Measurements from ENCODE around the gene SEMA4A.

The SEMA4A gene

GRCh38 chr1:156134716-156135435, 18.5 kb upstream of the SEMA4A start:
- H3K4me3 ChIP-seq (ENCODE audit: low read length) = no peak overlapping the region
- no peak for TF ChIP-seq CTCF (conservative IDR thresholded peaks at IDR 0.05; ENCODE audit: low read depth, low read length)
- DNase-seq (ENCODE audit: low read depth) = no peak

DNA sequence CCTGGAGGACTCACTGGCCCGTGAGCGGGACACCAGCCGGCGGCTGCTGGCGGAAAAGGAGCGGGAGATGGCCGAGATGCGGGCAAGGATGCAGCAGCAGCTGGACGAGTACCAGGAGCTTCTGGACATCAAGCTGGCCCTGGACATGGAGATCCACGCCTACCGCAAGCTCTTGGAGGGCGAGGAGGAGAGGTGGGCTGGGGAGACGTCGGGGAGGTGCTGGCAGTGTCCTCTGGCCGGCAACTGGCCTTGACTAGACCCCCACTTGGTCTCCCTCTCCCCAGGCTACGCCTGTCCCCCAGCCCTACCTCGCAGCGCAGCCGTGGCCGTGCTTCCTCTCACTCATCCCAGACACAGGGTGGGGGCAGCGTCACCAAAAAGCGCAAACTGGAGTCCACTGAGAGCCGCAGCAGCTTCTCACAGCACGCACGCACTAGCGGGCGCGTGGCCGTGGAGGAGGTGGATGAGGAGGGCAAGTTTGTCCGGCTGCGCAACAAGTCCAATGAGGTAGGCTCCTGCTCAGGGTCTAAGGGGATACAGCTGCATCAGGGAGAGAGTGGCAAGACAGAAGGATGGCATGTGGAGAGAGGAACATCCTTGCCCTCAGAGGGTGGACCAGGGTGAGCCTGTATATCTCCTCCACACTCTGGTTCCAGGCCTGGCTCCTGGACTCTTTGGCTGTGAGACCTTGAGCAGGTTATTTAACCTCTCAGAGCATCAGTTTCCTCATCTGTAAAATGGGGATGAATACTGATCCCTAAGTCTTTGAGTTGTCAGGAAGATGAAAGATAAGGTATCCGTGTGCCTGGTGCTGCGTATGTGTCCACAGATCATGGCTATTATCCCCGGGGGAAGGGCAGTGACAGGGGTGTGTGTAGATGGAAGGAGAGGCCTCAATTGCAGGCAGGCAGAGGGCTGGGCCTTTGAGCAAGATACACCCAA, 17.2 kb upstream of the SEMA4A start:
- no peak for TF ChIP-seq CTCF (conservative IDR thresholded peaks at IDR 0.05; ENCODE audit: low read depth, low read length)
- no peak for DNase-seq (ENCODE audit: low read depth)
- H3K4me3 ChIP-seq (ENCODE audit: low read length) = no peak overlapping the region

DNA sequence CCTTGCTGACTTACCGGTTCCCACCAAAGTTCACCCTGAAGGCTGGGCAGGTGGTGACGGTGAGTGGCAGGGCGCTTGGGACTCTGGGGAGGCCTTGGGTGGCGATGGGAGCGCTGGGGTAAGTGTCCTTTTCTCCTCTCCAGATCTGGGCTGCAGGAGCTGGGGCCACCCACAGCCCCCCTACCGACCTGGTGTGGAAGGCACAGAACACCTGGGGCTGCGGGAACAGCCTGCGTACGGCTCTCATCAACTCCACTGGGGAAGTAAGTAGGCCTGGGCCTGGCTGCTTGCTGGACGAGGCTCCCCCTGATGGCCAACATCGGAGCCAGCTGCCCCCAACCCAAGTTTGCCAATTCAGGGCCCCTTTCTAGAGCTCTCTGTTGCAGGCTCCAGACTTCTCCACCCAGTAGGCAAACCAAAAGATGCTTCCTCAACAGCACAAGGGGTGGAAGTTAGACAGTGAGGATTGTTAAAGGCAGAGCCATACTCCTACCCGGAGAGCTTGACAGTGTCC, 16.4 kb upstream of the SEMA4A start:
- no peak for DNase-seq (ENCODE audit: low read depth)
- peak; percentile 28 for TF ChIP-seq CTCF (conservative IDR thresholded peaks at IDR 0.05; ENCODE audit: low read depth, low read length)
- H3K4me3 ChIP-seq (ENCODE audit: low read length) = no peak overlapping the region

DNA sequence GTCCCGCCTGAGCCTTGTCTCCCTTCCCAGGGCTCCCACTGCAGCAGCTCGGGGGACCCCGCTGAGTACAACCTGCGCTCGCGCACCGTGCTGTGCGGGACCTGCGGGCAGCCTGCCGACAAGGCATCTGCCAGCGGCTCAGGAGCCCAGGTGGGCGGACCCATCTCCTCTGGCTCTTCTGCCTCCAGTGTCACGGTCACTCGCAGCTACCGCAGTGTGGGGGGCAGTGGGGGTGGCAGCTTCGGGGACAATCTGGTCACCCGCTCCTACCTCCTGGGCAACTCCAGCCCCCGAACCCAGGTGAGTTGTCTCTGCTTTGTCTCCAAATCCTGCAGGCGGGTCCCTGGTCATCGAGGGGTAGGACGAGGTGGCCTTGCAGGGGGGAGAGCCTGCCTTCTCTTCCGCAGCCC, 14.9 kb upstream of the SEMA4A start:
- no peak for TF ChIP-seq CTCF (conservative IDR thresholded peaks at IDR 0.05; ENCODE audit: low read depth, low read length)
- DNase-seq (ENCODE audit: low read depth) = no peak
- no peak overlapping the region for H3K4me3 ChIP-seq (ENCODE audit: low read length)

GRCh38 chr1:156140879-156141707, 12.3 kb upstream of the SEMA4A start:
- no peak overlapping the region for H3K4me3 ChIP-seq (ENCODE audit: low read length)
- DNase-seq (ENCODE audit: low read depth) = no peak
- TF ChIP-seq CTCF (conservative IDR thresholded peaks at IDR 0.05; ENCODE audit: low read depth, low read length) = peak; percentile 88

DNA sequence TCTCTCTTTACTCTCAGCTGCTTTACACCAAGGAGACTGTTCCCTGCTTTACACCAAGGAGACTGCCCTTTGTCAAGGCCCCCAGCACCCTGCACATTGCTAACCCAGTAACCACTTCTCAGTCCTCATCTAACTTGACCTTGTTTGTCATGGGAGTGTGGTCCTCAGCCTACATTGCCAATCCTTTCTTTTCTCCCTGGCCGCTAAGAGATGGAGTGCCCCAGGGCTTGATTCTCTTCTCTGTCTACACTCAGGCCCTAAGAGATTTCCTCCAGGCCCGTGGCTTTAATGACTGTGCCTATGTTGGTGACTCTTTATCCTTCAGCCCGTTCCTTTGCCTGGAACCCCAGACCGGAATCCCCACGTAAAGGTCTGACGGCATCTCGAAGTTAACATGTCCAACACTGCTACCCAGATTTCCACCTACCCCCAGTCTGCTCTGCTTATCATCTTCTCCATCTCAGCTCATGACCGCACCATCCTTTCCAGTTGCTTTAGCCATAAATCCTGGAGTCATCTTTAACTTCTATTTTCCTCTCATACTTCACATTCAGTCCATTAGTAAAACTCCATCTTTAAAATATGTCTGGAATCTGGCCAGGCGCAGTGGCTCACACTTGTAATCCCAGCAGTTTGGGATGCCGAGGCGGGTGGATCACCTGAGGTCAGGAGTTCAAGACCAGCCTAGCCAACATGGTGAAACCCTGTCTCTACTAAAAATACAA, 9.5 kb upstream of the SEMA4A start:
- no peak for DNase-seq (ENCODE audit: low read depth)
- no peak for TF ChIP-seq CTCF (conservative IDR thresholded peaks at IDR 0.05; ENCODE audit: low read depth, low read length)

More for the DNA sequence above, 9.5 kb upstream of the SEMA4A start:
- no peak overlapping the region for H3K4me3 ChIP-seq (ENCODE audit: low read length)

All from retinal pigment epithelial cell (primary cell).